Osteocyte (in vitro differentiated cells): ENCODE results near the gene PRKAA2. TPM values are rescaled to one million over a fixed set of nuclear protein-coding genes. Genes with fewer than 3 reads are reported as not detected.

Experiments used
- DNase-seq: peaks from one replicate; pipeline ENCODE4 v3.0.0; 2021; ENCODE audit warnings: mixed read lengths; ENCODE audit not compliant: unreplicated experiment; ENCODE audit errors: extremely low spot score
- H3K27ac Mint-ChIP-seq: one replicate; pipeline ENCODE4 v1.8.0; 2021; ENCODE audit warnings: mild to moderate bottlenecking, mixed read lengths; ENCODE audit not compliant: unreplicated experiment
- H3K27me3 Mint-ChIP-seq: one replicate; pipeline ENCODE4 v1.8.0; 2021; ENCODE audit warnings: mixed read lengths; ENCODE audit not compliant: unreplicated experiment
- H3K36me3 Mint-ChIP-seq: one replicate; pipeline ENCODE4 v1.8.0; 2021; ENCODE audit warnings: mixed read lengths; ENCODE audit not compliant: unreplicated experiment
- H3K4me1 Mint-ChIP-seq: one replicate; pipeline ENCODE4 v1.8.0; 2021; ENCODE audit warnings: mixed read lengths; ENCODE audit not compliant: unreplicated experiment
- H3K4me3 Mint-ChIP-seq: one replicate; pipeline ENCODE4 v1.8.0; 2021; ENCODE audit warnings: mild to moderate bottlenecking, moderate library complexity, mixed read lengths; ENCODE audit not compliant: unreplicated experiment
- H3K9me3 Mint-ChIP-seq: one replicate; pipeline ENCODE4 v1.8.0; 2021; ENCODE audit warnings: mixed read lengths; ENCODE audit not compliant: unreplicated experiment
- total RNA-seq: library from RNA; stranded (reverse); gene quantifications from 2 replicates; pipeline ENCODE4 v1.2.1, GENCODE V29; 2021
- TF ChIP-seq, protein P1 (sequence below): fragments of 200-600 bp; sonication (generic); IDR thresholded peaks from 2 replicates; pipeline ENCODE4 v1.5.0; 2021; ENCODE audit warnings: antibody characterized with exemption, mild to moderate bottlenecking, moderate library complexity

PRKAA2 gene
- total RNA-seq, 1 donor from 2014 or later: 2.0 TPM

DNA sequence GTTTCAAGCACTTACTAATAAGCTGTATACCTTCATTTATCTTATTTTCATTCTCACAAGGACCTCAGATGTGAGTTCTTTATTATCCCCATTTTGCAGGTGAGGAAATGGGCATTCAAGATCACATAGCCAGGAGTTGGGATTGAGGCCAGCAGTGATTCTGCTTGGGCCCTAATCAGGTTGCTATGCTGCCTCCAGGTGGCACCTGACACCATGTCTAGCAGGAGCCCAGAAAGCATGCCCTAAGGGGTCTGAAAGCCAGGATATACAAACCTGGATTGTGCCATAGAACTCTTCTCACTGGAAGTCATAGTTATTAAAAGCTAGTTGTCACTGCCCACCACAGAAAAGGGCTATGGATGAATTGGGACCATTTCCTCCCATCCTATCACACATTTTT, 113.0 kb downstream of the PRKAA2 start:
- peaks cover 34% of the 10 kb centered on the region for H3K27me3 Mint-ChIP-seq
- TF ChIP-seq, protein P1, sequence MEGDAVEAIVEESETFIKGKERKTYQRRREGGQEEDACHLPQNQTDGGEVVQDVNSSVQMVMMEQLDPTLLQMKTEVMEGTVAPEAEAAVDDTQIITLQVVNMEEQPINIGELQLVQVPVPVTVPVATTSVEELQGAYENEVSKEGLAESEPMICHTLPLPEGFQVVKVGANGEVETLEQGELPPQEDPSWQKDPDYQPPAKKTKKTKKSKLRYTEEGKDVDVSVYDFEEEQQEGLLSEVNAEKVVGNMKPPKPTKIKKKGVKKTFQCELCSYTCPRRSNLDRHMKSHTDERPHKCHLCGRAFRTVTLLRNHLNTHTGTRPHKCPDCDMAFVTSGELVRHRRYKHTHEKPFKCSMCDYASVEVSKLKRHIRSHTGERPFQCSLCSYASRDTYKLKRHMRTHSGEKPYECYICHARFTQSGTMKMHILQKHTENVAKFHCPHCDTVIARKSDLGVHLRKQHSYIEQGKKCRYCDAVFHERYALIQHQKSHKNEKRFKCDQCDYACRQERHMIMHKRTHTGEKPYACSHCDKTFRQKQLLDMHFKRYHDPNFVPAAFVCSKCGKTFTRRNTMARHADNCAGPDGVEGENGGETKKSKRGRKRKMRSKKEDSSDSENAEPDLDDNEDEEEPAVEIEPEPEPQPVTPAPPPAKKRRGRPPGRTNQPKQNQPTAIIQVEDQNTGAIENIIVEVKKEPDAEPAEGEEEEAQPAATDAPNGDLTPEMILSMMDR: no peak
- H3K36me3 Mint-ChIP-seq: no peaks in the 10 kb centered on the region

GRCh38 chr1:56758794-56759193, 113.7 kb downstream of the PRKAA2 start:
- Mint-ChIP-seq H3K4me1 (peaks cover 2% of the 10 kb centered on the region), H3K27ac (no peak overlapping the region)

More for the DNA sequence above, 113.0 kb downstream of the PRKAA2 start:
- no peak overlapping the region for H3K4me3 Mint-ChIP-seq
- H3K4me1 Mint-ChIP-seq: peaks cover 2% of the 10 kb centered on the region
- H3K9me3 Mint-ChIP-seq: no peaks in the 10 kb centered on the region
- no peak for DNase-seq
- H3K27ac Mint-ChIP-seq: no peak overlapping the region

More at GRCh38 chr1:56758794-56759193, 113.7 kb downstream of the PRKAA2 start:
- TF ChIP-seq, protein P1: no peak
- DNase-seq: no peak
- Mint-ChIP-seq H3K4me3 (no peak overlapping the region), H3K9me3 (no peaks in the 10 kb centered on the region), H3K36me3 (no peaks in the 10 kb centered on the region), H3K27me3 (peaks cover 32% of the 10 kb centered on the region)

Other genes with a start within 250 kb of the PRKAA2 start
- 157 and 166 TPM in 2 replicates for gene PLPP3, start 65.8 kb upstream of the PRKAA2 start, total RNA-seq
- not detected in 2 replicates for gene FYB2, start 174.1 kb downstream of the PRKAA2 start, total RNA-seq
- gene C8A, start 209.5 kb downstream of the PRKAA2 start, total RNA-seq: not detected in 2 replicates